SK-N-SH (cell line): ENCODE measurements around the gene WDFY2. TPM values are rescaled to one million over a fixed set of nuclear protein-coding genes. Genes with fewer than 3 reads are reported as not detected.

ENCODE experiments used
- CTCF ChIA-PET: fragments of 300-600, 350-600 bp; formaldehyde crosslinking; extraction: SDS; loops from one replicate; lab custom pipeline; 2021; lab: Yijun Ruan, JAX
- POLR2A ChIA-PET: fragments of 350-600 bp; sonication (Branson Sonifier 250); formaldehyde crosslinking; extraction: SDS; loops from one replicate; lab custom pipeline; 2020; ENCODE audit warnings: antibody characterized with exemption, inconsistent platforms; lab: Yijun Ruan, JAX
- DNase-seq: peaks from one replicate; pipeline ENCODE4 v3.0.0; 2012
- H2AFZ ChIP-seq: fragments of 200-600 bp; sonication (generic); 2 replicates; pipeline ENCODE4 v1.8.1; 2016; ENCODE audit warnings: antibody characterized with exemption, mild to moderate bottlenecking, low read depth
- H3F3A ChIP-seq: fragments of 200-600 bp; sonication (generic); replicated peaks from 2 replicates; pipeline ENCODE3; 2016; ENCODE audit warnings: antibody characterized with exemption, mild to moderate bottlenecking; ENCODE audit not compliant: insufficient read depth
- H3K27ac ChIP-seq, 2 experiments: fragments of 200-500 bp in 1 of 2; fragments of 200-600 bp in 1 of 2; sonication (Bioruptor generic) in 1 of 2; sonication (generic), shearing (Covaris generic) in 1 of 2; 2 replicates each; pipeline versions ENCODE4 v1.5.1 to v1.6.1; 2014 to 2016; ENCODE audit warnings: low read depth in 2 of 2, inconsistent platforms in 1 of 2, low read length in 1 of 2, mild to moderate bottlenecking in 1 of 2, mixed read lengths in 1 of 2
- H3K27me3 ChIP-seq: fragments of 200-600 bp; sonication (generic), shearing (Covaris generic); 2 replicates; pipeline ENCODE4 v1.6.1; 2016; ENCODE audit warnings: mixed run types; ENCODE audit not compliant: insufficient read depth
- H3K36me3 ChIP-seq, 2 experiments: fragments of 200-500 bp in 1 of 2; fragments of 200-600 bp in 1 of 2; sonication (Bioruptor generic) in 1 of 2; sonication (generic) in 1 of 2; replicated peaks in 1 of 2; 2 replicates each; pipeline versions ENCODE3 to v1.5.1; 2014 to 2016; ENCODE audit warnings: low read length in 1 of 2, mild to moderate bottlenecking in 1 of 2; ENCODE audit not compliant: insufficient read depth in 2 of 2, control insufficient read depth in 1 of 2
- H3K4me1 ChIP-seq, 2 experiments: fragments of 200-500 bp in 1 of 2; fragments of 200-600 bp in 1 of 2; sonication (Bioruptor generic) in 1 of 2; sonication (generic), shearing (Covaris generic) in 1 of 2; 2 replicates each; pipeline versions ENCODE4 v1.5.1 to v1.6.1; 2014 to 2016; ENCODE audit warnings: low read depth in 1 of 2, low read length in 1 of 2, mixed run types in 1 of 2; ENCODE audit not compliant: insufficient read depth in 2 of 2, control insufficient read depth in 1 of 2
- H3K4me2 ChIP-seq: fragments of 200-600 bp; sonication (generic), shearing (Covaris generic); 2 replicates; pipeline ENCODE4 v1.6.1; 2017; ENCODE audit warnings: mixed run types
- H3K4me3 ChIP-seq, 2 experiments: fragments of 200-500 bp in 1 of 2; fragments of 200-600 bp in 1 of 2; sonication (Bioruptor generic) in 1 of 2; sonication (generic), shearing (Covaris generic) in 1 of 2; 2 replicates each; pipeline versions ENCODE4 v1.5.1 to v1.8.1; 2014 to 2016; ENCODE audit warnings: low read depth in 2 of 2, inconsistent platforms in 1 of 2, low read length in 1 of 2, mild to moderate bottlenecking in 1 of 2, mixed read lengths in 1 of 2, moderate library complexity in 1 of 2
- H3K79me2 ChIP-seq: fragments of 200-600 bp; sonication (generic); 2 replicates; pipeline ENCODE4 v1.8.1; 2017; ENCODE audit warnings: mild to moderate bottlenecking; ENCODE audit not compliant: insufficient read depth
- H3K9ac ChIP-seq: fragments of 200-600 bp; sonication (generic); 2 replicates; pipeline ENCODE4 v1.6.1; 2017; ENCODE audit warnings: mixed run types
- H3K9me2 ChIP-seq: fragments of 200-600 bp; sonication (generic); 2 replicates; pipeline ENCODE4 v1.6.1; 2017; ENCODE audit warnings: mixed run types
- H3K9me3 ChIP-seq: fragments of 200-600 bp; sonication (generic); 2 replicates; pipeline ENCODE4 v1.6.1; 2017; ENCODE audit warnings: mixed run types, mild to moderate bottlenecking, moderate library complexity
- H4K20me1 ChIP-seq: fragments of 200-600 bp; sonication (generic); 2 replicates; pipeline ENCODE4 v1.6.1; 2017; ENCODE audit warnings: mild to moderate bottlenecking, mixed run types; ENCODE audit not compliant: insufficient read depth
- ELF1 ChIP-seq: IDR thresholded peaks from 2 replicates; pipeline ENCODE4 v1.4.0; 2012
- EZH2phosphoT487 ChIP-seq: fragments of 200-600 bp; sonication (generic); IDR thresholded peaks from 2 replicates; pipeline ENCODE4 v1.6.1; 2017; ENCODE audit warnings: low read depth, mixed run types, mild to moderate bottlenecking, antibody characterized with exemption, moderate library complexity, borderline replicate concordance
- GABPA ChIP-seq: IDR thresholded peaks from 2 replicates; pipeline ENCODE4 v1.4.0; 2012; ENCODE audit warnings: low read depth, mild to moderate bottlenecking
- MAX ChIP-seq: IDR thresholded peaks from 2 replicates; pipeline ENCODE4 v1.4.0; 2012; ENCODE audit warnings: low read depth
- NFIC ChIP-seq: IDR thresholded peaks from 2 replicates; pipeline ENCODE4 v1.4.0; 2012; ENCODE audit warnings: borderline replicate concordance
- POLR2AphosphoS5 ChIP-seq: IDR thresholded peaks from 2 replicates; pipeline ENCODE4 v1.6.1; 2012; ENCODE audit warnings: low read depth, low read length
- RAD21 ChIP-seq: IDR thresholded peaks from 2 replicates; pipeline ENCODE4 v1.6.1; 2012; ENCODE audit warnings: mild to moderate bottlenecking, low read length
- RCOR1 ChIP-seq: fragments of 150-350 bp; IDR thresholded peaks from 2 replicates; pipeline ENCODE4 v1.6.1; 2017; ENCODE audit warnings: antibody characterized with exemption, low read length
- RFX5 ChIP-seq: IDR thresholded peaks from 2 replicates; pipeline ENCODE4 v1.6.1; 2012; ENCODE audit warnings: mild to moderate bottlenecking, improper control_type of control experiment, low read length
- RXRA ChIP-seq: IDR thresholded peaks from 2 replicates; pipeline ENCODE4 v1.4.0; 2012; ENCODE audit warnings: low read depth, mild to moderate bottlenecking, borderline replicate concordance
- SMC3 ChIP-seq: IDR thresholded peaks from 2 replicates; pipeline ENCODE4 v1.6.1; 2012; ENCODE audit warnings: low read depth, low read length, improper control_type of control experiment
- TAF1 ChIP-seq: IDR thresholded peaks from 2 replicates; pipeline ENCODE4 v1.6.1; 2012; ENCODE audit warnings: low read depth, mild to moderate bottlenecking, low read length, moderate library complexity, borderline replicate concordance
- TCF12 ChIP-seq: IDR thresholded peaks from 2 replicates; pipeline ENCODE4 v1.4.0; 2012
- TEAD4 ChIP-seq: IDR thresholded peaks from 2 replicates; pipeline ENCODE4 v1.4.0; 2012; ENCODE audit warnings: mild to moderate bottlenecking, borderline replicate concordance; ENCODE audit not compliant: insufficient read depth
- USF1 ChIP-seq: IDR thresholded peaks from 2 replicates; pipeline ENCODE4 v1.4.0; 2012; ENCODE audit warnings: low read depth, borderline replicate concordance
- USF2 ChIP-seq: fragments of 150-350 bp; IDR thresholded peaks from 2 replicates; pipeline ENCODE4 v1.6.1; 2017; ENCODE audit warnings: antibody characterized with exemption, low read length, low read depth, borderline replicate concordance
- YY1 ChIP-seq: IDR thresholded peaks from 2 replicates; pipeline ENCODE4 v1.4.0; 2012; ENCODE audit warnings: low read depth, mild to moderate bottlenecking
- WGBS: methylation state at CpG from one replicate; pipeline ENCODE4 v1.1.6; 2017; ENCODE audit warnings: low lambda C conversion rate; 5-methylcytosine and 5-hydroxymethylcytosine counted together
- polyA plus RNA-seq, 3 experiments: library from polyadenylated mRNA; depleted of rRNA; stranded (reverse); fragments of >200 nt; gene quantifications; 2 replicates each; pipeline ENCODE4 v1.2.3, GENCODE V29; 2012
- TF ChIP-seq, protein P1 (sequence below): fragments of 150-350 bp; IDR thresholded peaks from 2 replicates; pipeline ENCODE4 v1.6.1; 2016; ENCODE audit warnings: mild to moderate bottlenecking, low read depth, low read length

The WDFY2 gene
- polyA plus RNA-seq, 1 of the 3 experiments (the other 2 are of a cell fraction): 4.1 TPM

DNA sequence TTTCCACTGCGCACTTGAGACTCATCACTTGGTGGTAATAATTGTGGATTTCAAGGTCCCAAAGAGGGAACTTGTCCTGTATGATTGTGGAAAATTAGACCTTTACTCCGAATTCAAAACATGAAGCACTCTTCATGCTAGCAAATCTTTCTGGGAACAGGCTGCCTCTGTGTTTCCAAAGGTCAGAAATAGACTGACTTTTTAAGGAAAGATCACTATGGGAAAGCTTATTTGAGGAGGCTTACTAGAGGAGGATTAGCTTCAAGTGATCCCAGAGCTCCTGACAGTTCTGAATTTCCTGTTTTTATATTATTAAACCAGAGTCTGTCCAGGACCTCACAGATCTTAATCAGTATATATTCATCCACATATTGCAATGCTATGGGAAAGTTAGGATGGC is 5.5 kb downstream of the WDFY2 start:
- H3K4me1 ChIP-seq: peaks cover 29 to 38% of the 10 kb centered on the region in 2 experiments; a peak in 3 of 4 replicates
- peak overlapping the region; percentile 5; the same call in 1 of the 2 replicates for H3K9ac ChIP-seq
- H3K79me2 ChIP-seq: peaks cover 91% of the 10 kb centered on the region
- DNase-seq: peak; percentile 17
- peak overlapping the region; percentile 78 to 84 for H3K27ac ChIP-seq
- peak overlapping the region; percentile 64; the same call in 1 of the 2 replicates for H3K4me2 ChIP-seq
- no peaks in the 10 kb centered on the region for H3K9me3 ChIP-seq
- H3K4me3 ChIP-seq: no peak overlapping the region
- peaks cover 33% of the 10 kb centered on the region for H3F3A ChIP-seq
- ChIA-PET CTCF (interaction anchor here (0.6 to 2.6 kb wide), 5 partner anchors 22 to 211 kb away, joined by 3 to 12 read pairs (median 3); no protein-coding TSS in a partner anchor), POLR2A (interaction anchor here (1.1 to 2.3 kb wide), 4 partner anchors 24 to 196 kb away, joined by 3 to 9 read pairs (median 4); no protein-coding TSS in a partner anchor)
- peaks cover 0 to 4% of the 10 kb centered on the region in 2 experiments for H3K36me3 ChIP-seq
- no peaks in the 10 kb centered on the region for H3K27me3 ChIP-seq
- H4K20me1 ChIP-seq: peaks cover 13% of the 10 kb centered on the region; the same call in 1 of the 2 replicates
- H3K9me2 ChIP-seq: no peaks in the 10 kb centered on the region
- H2AFZ ChIP-seq: no peak overlapping the region
- TF ChIP-seq NFIC (no peak), TAF1 (no peak), ELF1 (no peak), TCF12 (no peak), YY1 (no peak), USF2 (no peak), SMC3 (no peak), RFX5 (no peak), USF1 (no peak)
- TF ChIP-seq, protein P1, sequence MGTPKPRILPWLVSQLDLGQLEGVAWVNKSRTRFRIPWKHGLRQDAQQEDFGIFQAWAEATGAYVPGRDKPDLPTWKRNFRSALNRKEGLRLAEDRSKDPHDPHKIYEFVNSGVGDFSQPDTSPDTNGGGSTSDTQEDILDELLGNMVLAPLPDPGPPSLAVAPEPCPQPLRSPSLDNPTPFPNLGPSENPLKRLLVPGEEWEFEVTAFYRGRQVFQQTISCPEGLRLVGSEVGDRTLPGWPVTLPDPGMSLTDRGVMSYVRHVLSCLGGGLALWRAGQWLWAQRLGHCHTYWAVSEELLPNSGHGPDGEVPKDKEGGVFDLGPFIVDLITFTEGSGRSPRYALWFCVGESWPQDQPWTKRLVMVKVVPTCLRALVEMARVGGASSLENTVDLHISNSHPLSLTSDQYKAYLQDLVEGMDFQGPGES: no peak
- WGBS: 75% methylated on average over 2 of the region's 2 CpGs

DNA sequence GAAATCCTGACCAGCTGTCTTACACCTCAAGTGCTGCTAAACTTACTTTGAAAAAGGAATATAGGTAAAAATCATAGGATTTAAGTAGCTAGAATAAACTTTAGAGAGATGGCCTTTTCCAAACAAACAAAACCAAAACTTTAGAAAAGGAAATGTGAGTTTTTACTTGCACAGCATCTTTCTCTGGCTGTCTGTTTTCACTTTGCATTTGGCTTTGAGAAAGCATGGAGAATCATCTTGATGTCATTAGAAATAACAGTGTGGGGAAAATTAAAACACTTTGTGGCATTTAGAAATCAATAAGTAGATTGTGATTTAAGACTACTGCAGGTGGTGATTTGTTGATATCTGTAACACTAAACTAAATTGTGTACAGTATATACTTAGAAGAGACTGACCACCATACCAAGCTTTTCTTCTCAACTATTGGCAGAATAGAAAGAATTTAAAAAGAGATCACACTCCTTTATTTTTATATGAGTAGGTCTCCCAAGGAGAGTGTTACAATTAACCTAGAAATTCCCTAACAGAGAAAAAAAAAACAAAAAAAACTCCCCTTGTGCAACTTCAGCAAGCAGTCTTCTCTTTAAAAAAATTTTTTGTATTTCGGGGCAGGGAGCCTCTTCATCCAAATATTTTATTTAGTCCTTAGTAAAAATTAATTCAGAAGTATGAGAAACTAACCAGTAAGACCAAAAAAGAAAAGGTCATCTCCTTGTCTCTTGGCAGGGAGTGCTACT is 6.1 kb downstream of the WDFY2 start:
- ChIA-PET CTCF (interaction anchor here (0.6 to 2.6 kb wide), 5 partner anchors 21 to 210 kb away, joined by 3 to 12 read pairs (median 3); no protein-coding TSS in a partner anchor), POLR2A (interaction anchor here (1.2 to 2.3 kb wide), 4 partner anchors 24 to 196 kb away, joined by 3 to 9 read pairs (median 4); partner anchors contain the start of gene INTS6)
- H3K4me3 ChIP-seq: peak overlapping the region; percentile 9 to 24; a peak in 1 of 4 replicates
- H3F3A ChIP-seq: peaks cover 30% of the 10 kb centered on the region
- H3K9me3 ChIP-seq: no peaks in the 10 kb centered on the region
- H3K79me2 ChIP-seq: peaks cover 91% of the 10 kb centered on the region
- DNase-seq: no peak
- no peaks in the 10 kb centered on the region for H3K9me2 ChIP-seq
- WGBS: 35% methylated on average over 1 of the region's 1 CpG
- peak overlapping the region; percentile 64; the same call in 1 of the 2 replicates for H3K4me2 ChIP-seq
- peaks cover 13% of the 10 kb centered on the region; the same call in 1 of the 2 replicates for H4K20me1 ChIP-seq
- peak overlapping the region; percentile 78 to 84 for H3K27ac ChIP-seq
- peaks cover 31 to 38% of the 10 kb centered on the region in 2 experiments; a peak in 3 of 4 replicates for H3K4me1 ChIP-seq
- no peaks in the 10 kb centered on the region for H3K27me3 ChIP-seq
- H3K9ac ChIP-seq: peak overlapping the region; percentile 5; the same call in 1 of the 2 replicates
- peaks cover 0 to 4% of the 10 kb centered on the region in 2 experiments for H3K36me3 ChIP-seq
- H2AFZ ChIP-seq: no peak overlapping the region
- TF ChIP-seq POLR2AphosphoS5: no peak
- no peak for TF ChIP-seq ELF1
- no peak for TF ChIP-seq RAD21
- TF ChIP-seq MAX: no peak
- no peak for TF ChIP-seq RCOR1
- TF ChIP-seq USF1: no peak
- TF ChIP-seq TEAD4: no peak
- TF ChIP-seq GABPA: no peak
- no peak for TF ChIP-seq RXRA
- no peak for TF ChIP-seq EZH2phosphoT487
- no peak for TF ChIP-seq YY1
